ENCODE data around the gene SLC35G6. TPM values are rescaled to one million over a fixed set of nuclear protein-coding genes. Genes with fewer than 3 reads are reported as not detected.
A peak's percentile ranks its signal among the peaks of the same experiment; 100 is the strongest.

Gene SLC35G6
- total and polyA plus RNA-seq, 2 of the 13 experiments (the other 11 are each of a cell fraction or from before 2014, with no cell fraction given): 0.07 TPM; not detected in 1

DNA sequence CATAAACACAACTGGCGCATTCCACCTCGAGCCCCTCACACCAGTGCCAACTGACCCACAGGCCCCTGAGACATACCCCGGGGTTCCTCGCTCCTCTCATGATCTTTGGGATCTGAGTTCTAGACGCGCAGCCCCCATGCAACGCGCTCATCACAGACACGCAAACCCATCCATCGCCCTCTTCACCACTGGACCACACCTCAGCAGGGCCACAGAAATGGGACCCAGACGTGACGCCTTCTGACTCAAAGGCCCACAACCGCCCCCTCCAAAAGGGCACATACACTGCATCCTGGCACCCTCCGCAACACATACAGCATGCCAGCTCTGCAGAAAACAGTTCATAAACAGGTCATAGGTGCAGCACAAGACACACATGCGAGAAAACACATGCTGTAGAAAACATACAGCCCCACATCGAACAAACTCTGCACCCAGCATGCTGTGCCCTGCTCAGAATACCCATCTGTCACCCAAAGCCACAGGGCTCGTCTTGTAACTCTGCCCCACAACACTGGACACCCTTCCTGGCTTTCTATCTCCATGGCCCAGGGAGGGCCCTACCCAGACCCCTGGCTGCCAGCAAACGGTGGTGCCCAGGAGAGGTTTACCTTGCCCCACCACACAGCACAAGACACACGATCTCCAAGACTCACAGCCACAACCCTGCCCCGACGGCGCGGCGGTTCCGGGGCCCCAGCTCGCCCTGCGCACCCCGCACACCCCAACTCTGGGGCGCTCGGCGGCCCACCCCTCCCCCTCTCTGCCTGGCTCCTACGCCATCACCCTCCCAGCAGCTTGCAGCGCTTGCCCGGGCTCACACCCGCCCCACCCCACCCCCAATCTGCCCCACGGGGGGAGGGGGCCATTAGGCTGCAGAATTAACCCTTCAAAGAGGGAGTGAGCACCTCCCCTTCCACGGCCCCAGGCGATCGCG is 2.7 kb upstream of the SLC35G6 start (continued):
- TF ChIP-seq, protein P1, sequence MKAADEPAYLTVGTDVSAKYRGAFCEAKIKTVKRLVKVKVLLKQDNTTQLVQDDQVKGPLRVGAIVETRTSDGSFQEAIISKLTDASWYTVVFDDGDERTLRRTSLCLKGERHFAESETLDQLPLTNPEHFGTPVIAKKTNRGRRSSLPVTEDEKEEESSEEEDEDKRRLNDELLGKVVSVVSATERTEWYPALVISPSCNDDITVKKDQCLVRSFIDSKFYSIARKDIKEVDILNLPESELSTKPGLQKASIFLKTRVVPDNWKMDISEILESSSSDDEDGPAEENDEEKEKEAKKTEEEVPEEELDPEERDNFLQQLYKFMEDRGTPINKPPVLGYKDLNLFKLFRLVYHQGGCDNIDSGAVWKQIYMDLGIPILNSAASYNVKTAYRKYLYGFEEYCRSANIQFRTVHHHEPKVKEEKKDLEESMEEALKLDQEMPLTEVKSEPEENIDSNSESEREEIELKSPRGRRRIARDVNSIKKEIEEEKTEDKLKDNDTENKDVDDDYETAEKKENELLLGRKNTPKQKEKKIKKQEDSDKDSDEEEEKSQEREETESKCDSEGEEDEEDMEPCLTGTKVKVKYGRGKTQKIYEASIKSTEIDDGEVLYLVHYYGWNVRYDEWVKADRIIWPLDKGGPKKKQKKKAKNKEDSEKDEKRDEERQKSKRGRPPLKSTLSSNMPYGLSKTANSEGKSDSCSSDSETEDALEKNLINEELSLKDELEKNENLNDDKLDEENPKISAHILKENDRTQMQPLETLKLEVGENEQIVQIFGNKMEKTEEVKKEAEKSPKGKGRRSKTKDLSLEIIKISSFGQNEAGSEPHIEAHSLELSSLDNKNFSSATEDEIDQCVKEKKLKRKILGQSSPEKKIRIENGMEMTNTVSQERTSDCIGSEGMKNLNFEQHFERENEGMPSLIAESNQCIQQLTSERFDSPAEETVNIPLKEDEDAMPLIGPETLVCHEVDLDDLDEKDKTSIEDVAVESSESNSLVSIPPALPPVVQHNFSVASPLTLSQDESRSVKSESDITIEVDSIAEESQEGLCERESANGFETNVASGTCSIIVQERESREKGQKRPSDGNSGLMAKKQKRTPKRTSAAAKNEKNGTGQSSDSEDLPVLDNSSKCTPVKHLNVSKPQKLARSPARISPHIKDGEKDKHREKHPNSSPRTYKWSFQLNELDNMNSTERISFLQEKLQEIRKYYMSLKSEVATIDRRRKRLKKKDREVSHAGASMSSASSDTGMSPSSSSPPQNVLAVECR (CRISPR knock-in tag; IDR thresholded peaks at IDR 0.05; ENCODE audit: borderline replicate concordance): peak; percentile 27
- TF ChIP-seq ZNF839 (CRISPR knock-in tag; IDR thresholded peaks at IDR 0.05; ENCODE audit: borderline replicate concordance): peak; percentile 53; the same call in 1 of the 2 replicates
- TF ChIP-seq, protein P2, sequence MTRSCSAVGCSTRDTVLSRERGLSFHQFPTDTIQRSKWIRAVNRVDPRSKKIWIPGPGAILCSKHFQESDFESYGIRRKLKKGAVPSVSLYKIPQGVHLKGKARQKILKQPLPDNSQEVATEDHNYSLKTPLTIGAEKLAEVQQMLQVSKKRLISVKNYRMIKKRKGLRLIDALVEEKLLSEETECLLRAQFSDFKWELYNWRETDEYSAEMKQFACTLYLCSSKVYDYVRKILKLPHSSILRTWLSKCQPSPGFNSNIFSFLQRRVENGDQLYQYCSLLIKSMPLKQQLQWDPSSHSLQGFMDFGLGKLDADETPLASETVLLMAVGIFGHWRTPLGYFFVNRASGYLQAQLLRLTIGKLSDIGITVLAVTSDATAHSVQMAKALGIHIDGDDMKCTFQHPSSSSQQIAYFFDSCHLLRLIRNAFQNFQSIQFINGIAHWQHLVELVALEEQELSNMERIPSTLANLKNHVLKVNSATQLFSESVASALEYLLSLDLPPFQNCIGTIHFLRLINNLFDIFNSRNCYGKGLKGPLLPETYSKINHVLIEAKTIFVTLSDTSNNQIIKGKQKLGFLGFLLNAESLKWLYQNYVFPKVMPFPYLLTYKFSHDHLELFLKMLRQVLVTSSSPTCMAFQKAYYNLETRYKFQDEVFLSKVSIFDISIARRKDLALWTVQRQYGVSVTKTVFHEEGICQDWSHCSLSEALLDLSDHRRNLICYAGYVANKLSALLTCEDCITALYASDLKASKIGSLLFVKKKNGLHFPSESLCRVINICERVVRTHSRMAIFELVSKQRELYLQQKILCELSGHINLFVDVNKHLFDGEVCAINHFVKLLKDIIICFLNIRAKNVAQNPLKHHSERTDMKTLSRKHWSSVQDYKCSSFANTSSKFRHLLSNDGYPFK (CRISPR knock-in tag; IDR thresholded peaks at IDR 0.05; ENCODE audit: borderline replicate concordance): no peak
- TF ChIP-seq, protein P3, sequence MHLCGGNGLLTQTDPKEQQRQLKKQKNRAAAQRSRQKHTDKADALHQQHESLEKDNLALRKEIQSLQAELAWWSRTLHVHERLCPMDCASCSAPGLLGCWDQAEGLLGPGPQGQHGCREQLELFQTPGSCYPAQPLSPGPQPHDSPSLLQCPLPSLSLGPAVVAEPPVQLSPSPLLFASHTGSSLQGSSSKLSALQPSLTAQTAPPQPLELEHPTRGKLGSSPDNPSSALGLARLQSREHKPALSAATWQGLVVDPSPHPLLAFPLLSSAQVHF (CRISPR knock-in tag; IDR thresholded peaks at IDR 0.05): 0 out of 2 replicates have a peak, but pooled peaks have one; percentile 46
- peak; percentile 24; the same call in 1 of the 2 replicates for TF ChIP-seq TMF1 (CRISPR knock-in tag; IDR thresholded peaks at IDR 0.05; ENCODE audit: low read depth)
- no peak for TF ChIP-seq REPIN1 (CRISPR knock-in tag; IDR thresholded peaks at IDR 0.05; ENCODE audit: borderline replicate concordance, low read depth)
- TF ChIP-seq ZNF230 (CRISPR knock-in tag; IDR thresholded peaks at IDR 0.05): 0 out of 2 replicates have a peak, but pooled peaks have one; percentile 13
- TF ChIP-seq ZNF724P (CRISPR knock-in tag; IDR thresholded peaks at IDR 0.05; ENCODE audit: borderline replicate concordance): no peak
- TF ChIP-seq ZNF101 (CRISPR knock-in tag; IDR thresholded peaks at IDR 0.05; ENCODE audit: borderline replicate concordance, low read depth): no peak
- TF ChIP-seq HOXA9 (CRISPR knock-in tag; IDR thresholded peaks at IDR 0.05; ENCODE audit: borderline replicate concordance): peak; percentile 50; the same call in 1 of the 2 replicates
- TF ChIP-seq ZNF619 (CRISPR knock-in tag; IDR thresholded peaks at IDR 0.05): 0 out of 2 replicates have a peak, but pooled peaks have one; percentile 43
- TF ChIP-seq ZBTB7B (CRISPR knock-in tag; IDR thresholded peaks at IDR 0.05): no peak
- TF ChIP-seq SAP130 (CRISPR knock-in tag; IDR thresholded peaks at IDR 0.05; ENCODE audit: low read depth): peak; percentile 20
- TF ChIP-seq NR1H2 (CRISPR knock-in tag; IDR thresholded peaks at IDR 0.05; ENCODE audit: borderline replicate concordance, low read depth): no peak
- 0 out of 2 replicates have a peak, but pooled peaks have one; percentile 8 for TF ChIP-seq THAP11 (CRISPR knock-in tag; IDR thresholded peaks at IDR 0.05)
- 0 out of 2 replicates have a peak, but pooled peaks have one; percentile 41 for TF ChIP-seq BRD4 (CRISPR knock-in tag; IDR thresholded peaks at IDR 0.05)

All from HepG2 (cell line).